ENCODE data around the gene DCT.

DCT gene

DNA sequence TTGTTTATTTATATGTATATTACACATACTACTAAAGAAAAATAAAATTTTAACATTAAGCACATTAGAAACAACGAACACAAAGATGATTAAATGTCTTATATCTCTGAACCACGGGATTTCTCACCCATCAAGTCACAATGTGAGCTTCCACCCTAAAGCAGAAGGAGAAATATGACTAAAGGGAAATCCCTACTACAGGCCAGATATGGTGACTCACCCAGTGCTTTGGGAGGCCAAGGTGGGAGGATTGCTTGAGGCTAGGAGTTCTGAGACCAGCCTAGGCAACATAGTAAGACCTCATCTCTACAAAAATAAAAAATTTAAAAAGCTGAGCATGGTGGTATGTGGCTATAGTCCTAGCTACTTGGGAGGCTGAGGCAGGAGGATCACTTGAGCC lies 24.6 kb downstream of the DCT start:
- H3K36me3 ChIP-seq (ENCODE audit: control insufficient read depth, insufficient read depth, low read length) = no peaks in the 10 kb centered on the region
- H3K27me3 ChIP-seq (ENCODE audit: control insufficient read depth, insufficient read depth, low read length) = no peaks in the 10 kb centered on the region
- no peak overlapping the region for H3K4me3 ChIP-seq (ENCODE audit: low read depth, low read length)
- H3K9ac ChIP-seq (ENCODE audit: low read depth, low read length) = no peak overlapping the region
- no peak overlapping the region for H3K27ac ChIP-seq (ENCODE audit: low read depth, low read length)
- H3K9me3 ChIP-seq (ENCODE audit: control insufficient read depth, insufficient read depth, low read length) = no peaks in the 10 kb centered on the region
- H3K4me1 ChIP-seq (ENCODE audit: control insufficient read depth, insufficient read depth, low read length) = no peaks in the 10 kb centered on the region

DNA sequence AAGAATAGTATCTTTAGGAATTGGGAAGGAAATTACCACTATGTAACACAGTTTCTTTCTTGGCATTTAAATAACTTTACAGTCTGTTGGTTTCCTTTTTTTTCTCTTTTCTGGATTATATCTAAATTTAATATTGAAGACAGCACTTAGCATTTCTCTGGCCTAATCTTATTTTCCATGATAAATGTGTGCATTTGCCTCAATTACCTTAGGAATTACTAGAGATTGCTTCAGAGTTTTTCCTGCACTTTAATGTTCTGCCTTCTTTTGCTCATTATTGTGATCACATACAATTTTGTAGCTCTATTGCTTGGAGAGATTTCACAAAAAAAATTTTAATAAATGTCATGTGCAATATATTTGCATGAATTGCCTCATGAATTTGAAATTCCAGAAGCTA lies 25.1 kb downstream of the DCT start:
- Histone ChIP-seq H3K9ac (ENCODE audit: low read depth, low read length) (no peak overlapping the region), H3K36me3 (ENCODE audit: control insufficient read depth, insufficient read depth, low read length) (no peaks in the 10 kb centered on the region), H3K4me1 (ENCODE audit: control insufficient read depth, insufficient read depth, low read length) (no peaks in the 10 kb centered on the region), H3K4me3 (ENCODE audit: low read depth, low read length) (no peak overlapping the region), H3K27me3 (ENCODE audit: control insufficient read depth, insufficient read depth, low read length) (no peaks in the 10 kb centered on the region), H3K27ac (ENCODE audit: low read depth, low read length) (no peak overlapping the region), H3K9me3 (ENCODE audit: control insufficient read depth, insufficient read depth, low read length) (no peaks in the 10 kb centered on the region)

DNA sequence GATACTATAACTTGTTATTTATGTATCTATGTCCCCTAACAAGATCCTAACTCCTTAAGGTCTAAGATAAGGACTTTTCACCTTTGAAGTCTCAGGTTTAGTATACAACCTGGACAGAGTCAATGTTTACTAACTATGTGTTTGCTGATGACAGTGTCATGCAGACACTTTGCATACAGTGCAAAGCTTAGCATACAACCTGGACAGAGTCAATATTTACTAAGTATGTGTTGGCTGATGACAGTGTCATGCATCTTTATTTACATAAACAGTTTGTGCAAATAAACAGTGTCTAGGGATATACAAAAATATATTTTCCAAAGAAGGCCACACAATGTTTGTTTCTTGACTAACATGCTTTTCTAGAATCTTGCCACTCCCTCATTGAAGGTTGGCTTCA lies 34.7 kb downstream of the DCT start:
- H3K9ac ChIP-seq (ENCODE audit: low read depth, low read length) = no peak overlapping the region
- no peaks in the 10 kb centered on the region for H3K9me3 ChIP-seq (ENCODE audit: control insufficient read depth, insufficient read depth, low read length)
- no peak overlapping the region for H3K4me3 ChIP-seq (ENCODE audit: low read depth, low read length)
- H3K36me3 ChIP-seq (ENCODE audit: control insufficient read depth, insufficient read depth, low read length) = no peaks in the 10 kb centered on the region
- no peaks in the 10 kb centered on the region for H3K4me1 ChIP-seq (ENCODE audit: control insufficient read depth, insufficient read depth, low read length)
- H3K27me3 ChIP-seq (ENCODE audit: control insufficient read depth, insufficient read depth, low read length) = no peaks in the 10 kb centered on the region
- no peak overlapping the region for H3K27ac ChIP-seq (ENCODE audit: low read depth, low read length)

DNA sequence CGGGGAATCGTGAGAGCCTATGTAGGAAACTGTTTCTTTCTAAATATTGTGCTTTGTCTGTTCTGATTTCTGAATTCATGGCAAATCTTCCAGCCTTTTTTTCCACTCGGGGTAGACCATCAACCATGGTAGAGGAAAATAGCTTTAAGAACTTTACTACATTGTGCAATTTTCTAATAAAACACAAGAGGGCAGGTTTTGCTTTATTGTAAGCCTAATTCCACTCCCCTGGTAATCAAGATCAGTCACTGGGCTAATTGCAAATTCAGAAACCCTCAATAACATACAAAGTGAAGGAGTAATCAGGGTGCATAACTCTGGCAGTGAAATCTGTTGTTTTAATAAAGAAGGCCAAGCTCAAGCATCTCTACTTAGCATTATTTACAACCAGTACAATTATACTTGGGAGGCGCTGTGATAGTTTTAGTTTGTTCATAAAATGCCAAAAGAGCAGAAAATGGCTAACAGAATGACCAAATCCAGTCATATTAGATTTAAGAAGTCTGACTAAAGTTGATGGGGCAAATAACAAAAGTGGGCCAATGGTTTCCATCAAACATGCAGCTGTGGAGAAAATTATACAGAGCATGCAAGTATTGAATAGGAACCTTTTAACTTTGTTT lies 43.8 kb downstream of the DCT start:
- no peaks in the 10 kb centered on the region for H3K36me3 ChIP-seq (ENCODE audit: control insufficient read depth, insufficient read depth, low read length)
- H3K27me3 ChIP-seq (ENCODE audit: control insufficient read depth, insufficient read depth, low read length) = no peaks in the 10 kb centered on the region
- no peak overlapping the region for H3K27ac ChIP-seq (ENCODE audit: low read depth, low read length)
- H3K4me3 ChIP-seq (ENCODE audit: low read depth, low read length) = no peak overlapping the region
- H3K9ac ChIP-seq (ENCODE audit: low read depth, low read length) = no peak overlapping the region
- peaks cover 10% of the 10 kb centered on the region for H3K4me1 ChIP-seq (ENCODE audit: control insufficient read depth, insufficient read depth, low read length)
- H3K9me3 ChIP-seq (ENCODE audit: control insufficient read depth, insufficient read depth, low read length) = no peaks in the 10 kb centered on the region

DNA sequence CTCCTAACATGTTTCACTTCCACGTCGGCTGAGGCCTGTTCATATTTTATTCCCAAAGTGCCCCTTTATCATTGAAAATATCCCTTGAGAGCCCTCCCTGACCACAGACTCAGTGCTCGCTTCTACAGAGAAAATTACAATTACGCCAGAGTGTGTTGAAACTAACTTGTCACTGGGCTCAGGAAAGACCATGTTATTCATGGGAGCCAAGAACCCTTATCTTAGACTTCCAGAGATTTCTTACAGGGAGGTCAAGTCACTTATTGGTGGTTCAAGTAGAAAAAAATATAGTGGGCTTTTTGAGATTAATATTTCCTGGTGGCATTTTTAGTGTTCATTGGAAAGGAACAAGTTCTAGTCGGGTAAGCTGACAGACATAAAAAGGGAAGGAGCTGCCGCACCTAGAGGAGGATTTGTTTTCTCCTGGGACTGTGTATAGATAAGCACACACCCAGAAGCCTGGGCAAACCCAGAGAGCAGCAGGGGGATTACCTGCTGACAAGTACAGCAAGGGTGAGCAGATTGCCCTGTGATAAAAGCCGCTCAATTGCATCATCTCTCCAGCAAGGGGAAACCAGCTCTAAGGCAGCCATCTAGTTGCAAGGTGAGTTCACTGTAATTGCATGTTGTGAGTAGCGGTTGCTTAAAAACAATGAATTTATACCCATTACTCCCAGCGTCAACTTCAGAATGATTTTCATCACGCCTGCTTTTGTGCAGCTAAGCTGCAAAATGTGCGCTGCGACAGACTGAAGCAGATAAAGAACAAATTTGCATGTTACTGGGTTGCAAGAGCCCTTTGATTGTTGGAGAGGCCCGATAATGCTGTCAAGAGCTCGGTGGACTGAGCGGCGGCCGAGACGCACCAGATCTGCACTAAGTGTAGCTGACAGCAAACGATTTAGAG lies 46.2 kb downstream of the DCT start:
- H3K27me3 ChIP-seq (ENCODE audit: control insufficient read depth, insufficient read depth, low read length) = no peaks in the 10 kb centered on the region
- peak overlapping the region; percentile 39 for H3K9ac ChIP-seq (ENCODE audit: low read depth, low read length)
- no peak overlapping the region for H3K4me3 ChIP-seq (ENCODE audit: low read depth, low read length)
- no peaks in the 10 kb centered on the region for H3K36me3 ChIP-seq (ENCODE audit: control insufficient read depth, insufficient read depth, low read length)
- no peaks in the 10 kb centered on the region for H3K9me3 ChIP-seq (ENCODE audit: control insufficient read depth, insufficient read depth, low read length)
- H3K4me1 ChIP-seq (ENCODE audit: control insufficient read depth, insufficient read depth, low read length) = peaks cover 10% of the 10 kb centered on the region
- peak overlapping the region; percentile 24 for H3K27ac ChIP-seq (ENCODE audit: low read depth, low read length)

DNA sequence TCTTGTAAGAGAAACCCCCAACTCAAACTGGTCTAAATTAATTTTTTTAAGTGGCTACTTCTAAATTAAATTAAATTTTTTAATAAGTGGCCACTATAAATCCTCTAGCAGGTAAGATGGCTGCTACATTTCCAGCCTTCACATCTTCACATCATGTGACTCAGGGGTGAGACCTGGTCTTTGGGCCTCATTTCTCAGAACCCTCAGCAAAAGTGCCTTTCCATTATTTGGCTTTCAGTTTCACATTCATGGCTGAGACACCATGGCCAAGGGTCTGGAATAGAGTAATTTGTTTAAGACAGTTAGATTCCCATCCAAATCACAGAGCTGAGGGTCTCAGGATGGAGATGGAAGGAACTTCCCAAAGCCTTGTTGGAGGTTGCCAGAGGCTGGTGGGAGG lies 47.5 kb downstream of the DCT start:
- Histone ChIP-seq H3K4me3 (ENCODE audit: low read depth, low read length) (no peak overlapping the region), H3K9me3 (ENCODE audit: control insufficient read depth, insufficient read depth, low read length) (no peaks in the 10 kb centered on the region), H3K4me1 (ENCODE audit: control insufficient read depth, insufficient read depth, low read length) (peaks cover 10% of the 10 kb centered on the region), H3K27me3 (ENCODE audit: control insufficient read depth, insufficient read depth, low read length) (no peaks in the 10 kb centered on the region), H3K27ac (ENCODE audit: low read depth, low read length) (no peak overlapping the region), H3K9ac (ENCODE audit: low read depth, low read length) (no peak overlapping the region), H3K36me3 (ENCODE audit: control insufficient read depth, insufficient read depth, low read length) (no peaks in the 10 kb centered on the region)

DNA sequence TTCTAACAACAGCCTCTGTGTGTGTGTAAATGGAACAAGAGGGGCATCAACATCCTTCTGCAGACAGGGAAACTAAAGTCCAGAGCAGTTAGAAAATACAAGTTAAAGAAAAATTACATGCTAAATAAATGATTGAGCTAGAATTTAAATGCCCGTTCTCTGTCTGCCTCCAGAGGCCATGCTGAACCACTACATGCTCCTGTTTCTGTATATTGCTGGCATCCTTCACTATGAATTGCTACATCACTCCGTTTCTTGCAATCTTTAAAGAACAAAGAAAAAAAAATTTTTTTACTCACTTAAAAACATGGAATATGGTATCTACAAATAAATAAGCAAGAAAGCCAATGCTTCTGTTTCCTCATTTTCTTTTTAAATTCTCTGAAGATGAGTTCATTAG lies 47.9 kb downstream of the DCT start:
- no peaks in the 10 kb centered on the region for H3K9me3 ChIP-seq (ENCODE audit: control insufficient read depth, insufficient read depth, low read length)
- H3K27me3 ChIP-seq (ENCODE audit: control insufficient read depth, insufficient read depth, low read length) = no peaks in the 10 kb centered on the region
- no peak overlapping the region for H3K27ac ChIP-seq (ENCODE audit: low read depth, low read length)
- H3K36me3 ChIP-seq (ENCODE audit: control insufficient read depth, insufficient read depth, low read length) = no peaks in the 10 kb centered on the region
- H3K9ac ChIP-seq (ENCODE audit: low read depth, low read length) = no peak overlapping the region
- no peak overlapping the region for H3K4me3 ChIP-seq (ENCODE audit: low read depth, low read length)
- peaks cover 10% of the 10 kb centered on the region for H3K4me1 ChIP-seq (ENCODE audit: control insufficient read depth, insufficient read depth, low read length)

DNA sequence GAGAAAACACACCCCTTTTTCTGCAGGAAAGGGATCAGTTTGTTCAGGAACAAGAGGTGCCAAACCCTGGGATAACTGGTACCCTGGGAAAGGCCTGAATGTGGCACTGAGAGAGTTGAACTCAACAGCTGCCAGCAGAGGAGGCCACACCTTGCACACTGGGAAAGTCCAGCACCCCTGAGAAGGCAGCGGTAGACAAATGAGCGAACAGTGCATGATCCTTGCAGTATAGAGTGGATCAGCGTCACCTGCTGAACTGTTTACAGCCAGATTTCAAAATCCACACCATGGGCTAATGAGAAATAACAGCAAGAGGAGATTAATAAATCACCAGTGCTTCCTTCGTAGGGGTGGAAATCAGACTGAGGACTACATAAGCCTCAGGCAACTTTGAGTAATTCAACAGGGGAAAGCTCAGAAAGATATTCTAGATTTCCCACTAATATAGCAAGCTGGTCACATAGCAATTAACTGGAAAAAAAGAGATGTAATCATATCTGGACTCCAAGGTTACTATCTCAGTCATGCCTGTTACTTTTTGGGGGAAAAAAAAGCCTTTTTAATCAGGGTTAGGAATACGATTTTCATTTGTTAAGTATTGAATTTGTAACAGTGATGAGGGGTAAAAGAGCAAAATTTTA lies 52.0 kb downstream of the DCT start:
- Histone ChIP-seq H3K9ac (ENCODE audit: low read depth, low read length) (no peak overlapping the region), H3K27me3 (ENCODE audit: control insufficient read depth, insufficient read depth, low read length) (no peaks in the 10 kb centered on the region), H3K4me3 (ENCODE audit: low read depth, low read length) (no peak overlapping the region), H3K9me3 (ENCODE audit: control insufficient read depth, insufficient read depth, low read length) (no peaks in the 10 kb centered on the region), H3K4me1 (ENCODE audit: control insufficient read depth, insufficient read depth, low read length) (no peaks in the 10 kb centered on the region), H3K27ac (ENCODE audit: low read depth, low read length) (no peak overlapping the region), H3K36me3 (ENCODE audit: control insufficient read depth, insufficient read depth, low read length) (no peaks in the 10 kb centered on the region)

DNA sequence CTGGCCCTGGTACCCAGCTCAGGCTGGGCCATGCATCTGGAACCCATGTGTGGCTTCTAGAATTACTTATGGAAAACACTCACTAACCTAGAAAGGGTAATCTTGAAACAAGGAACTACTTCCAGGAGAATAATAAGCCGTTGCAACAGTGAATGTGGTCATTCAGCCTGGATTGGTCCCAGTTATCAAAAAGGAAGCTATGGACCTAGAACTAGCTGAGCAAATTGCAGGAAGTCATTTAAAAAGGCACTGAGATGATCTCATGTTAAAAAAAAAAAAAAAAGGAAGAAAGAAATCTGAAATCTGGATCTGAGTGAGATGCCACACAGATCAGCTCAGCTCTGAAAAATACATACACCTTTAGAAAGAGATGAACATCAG lies 59.6 kb downstream of the DCT start:
- peaks cover 8% of the 10 kb centered on the region; the same call in 1 of the 2 replicates for H3K4me1 ChIP-seq (ENCODE audit: control insufficient read depth, insufficient read depth, low read length)
- no peaks in the 10 kb centered on the region for H3K27me3 ChIP-seq (ENCODE audit: control insufficient read depth, insufficient read depth, low read length)
- H3K9ac ChIP-seq (ENCODE audit: low read depth, low read length) = no peak overlapping the region
- peaks cover 5% of the 10 kb centered on the region; the same call in 1 of the 2 replicates for H3K9me3 ChIP-seq (ENCODE audit: control insufficient read depth, insufficient read depth, low read length)
- no peaks in the 10 kb centered on the region for H3K36me3 ChIP-seq (ENCODE audit: control insufficient read depth, insufficient read depth, low read length)
- no peak overlapping the region for H3K4me3 ChIP-seq (ENCODE audit: low read depth, low read length)
- no peak overlapping the region for H3K27ac ChIP-seq (ENCODE audit: low read depth, low read length)

DNA sequence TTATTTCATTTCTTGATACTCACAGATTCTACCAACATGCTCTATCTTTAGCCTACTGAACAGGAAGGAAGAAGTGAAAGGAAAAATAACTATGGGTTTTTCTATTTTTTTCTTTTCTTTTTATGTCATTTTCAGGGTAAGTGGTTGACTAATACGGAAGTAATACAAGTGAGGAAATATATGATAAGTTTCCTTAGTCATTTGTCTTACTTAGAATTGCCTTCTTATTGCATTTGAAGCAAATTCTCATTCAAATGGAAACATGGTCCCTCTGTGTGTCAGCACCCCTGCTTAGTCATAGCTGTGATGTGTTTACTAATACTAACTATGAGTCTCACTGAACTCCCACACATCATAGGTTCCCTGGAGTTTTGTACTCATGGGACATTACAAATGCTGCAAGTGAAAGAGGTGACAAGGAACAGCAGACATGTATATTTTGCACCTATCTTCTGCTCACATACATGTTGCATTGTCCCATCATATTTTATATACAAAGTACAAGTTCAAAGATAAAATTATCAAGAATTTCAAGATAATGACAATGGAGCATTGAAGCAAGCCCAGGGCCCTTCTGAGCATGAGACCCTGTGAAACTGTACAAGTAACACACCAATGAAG lies 60.1 kb downstream of the DCT start:
- peaks cover 8% of the 10 kb centered on the region; the same call in 1 of the 2 replicates for H3K4me1 ChIP-seq (ENCODE audit: control insufficient read depth, insufficient read depth, low read length)
- no peak overlapping the region for H3K9ac ChIP-seq (ENCODE audit: low read depth, low read length)
- no peaks in the 10 kb centered on the region for H3K36me3 ChIP-seq (ENCODE audit: control insufficient read depth, insufficient read depth, low read length)
- H3K4me3 ChIP-seq (ENCODE audit: low read depth, low read length) = no peak overlapping the region
- peaks cover 5% of the 10 kb centered on the region; the same call in 1 of the 2 replicates for H3K9me3 ChIP-seq (ENCODE audit: control insufficient read depth, insufficient read depth, low read length)
- no peak overlapping the region for H3K27ac ChIP-seq (ENCODE audit: low read depth, low read length)
- no peaks in the 10 kb centered on the region for H3K27me3 ChIP-seq (ENCODE audit: control insufficient read depth, insufficient read depth, low read length)

All from HUES48 (cell line).